K562 (cell line): ENCODE measurements around the gene HYAL3. TPM values are rescaled to one million over a fixed set of nuclear protein-coding genes. Genes with fewer than 3 reads are reported as not detected.

ENCODE experiments used
- ARHGAP35 ChIP-seq: fragments of 450-650 bp; IDR thresholded peaks from 2 replicates; pipeline ENCODE4 v1.6.1; 2018; ENCODE audit not compliant: partially characterized antibody
- ATF1 ChIP-seq, 2 experiments: fragments of 450-650 bp in 1 of 2; IDR thresholded peaks; 2 replicates each; pipeline ENCODE4 v1.6.1; 2016; ENCODE audit warnings: missing compliant biosample characterization in 1 of 2, missing genetic modification characterization in 1 of 2
- ATF7 ChIP-seq: fragments of 450-650 bp; IDR thresholded peaks from 2 replicates; pipeline ENCODE4 v1.7.1; 2014; ENCODE audit warnings: mild to moderate bottlenecking, moderate library complexity
- CBX5 ChIP-seq: IDR thresholded peaks from 2 replicates; pipeline ENCODE4 v1.6.1; 2014; ENCODE audit warnings: low read depth, borderline replicate concordance
- CREM ChIP-seq: IDR thresholded peaks from 2 replicates; pipeline ENCODE4 v1.6.1; 2014; ENCODE audit warnings: antibody characterized with exemption, low read depth
- ELK3 ChIP-seq: fragments of 450-650 bp; formaldehyde crosslinking; IDR thresholded peaks from 2 replicates; pipeline ENCODE4 v1.4.0; 2020; ENCODE audit warnings: mild to moderate bottlenecking
- HDAC2 ChIP-seq: fragments of 450-650 bp; IDR thresholded peaks from 2 replicates; pipeline ENCODE4 v1.6.1; 2016; ENCODE audit warnings: mild to moderate bottlenecking
- KDM2B ChIP-seq: fragments of 250-450 bp; sonication (Bioruptor Pico); IDR thresholded peaks from 2 replicates; pipeline ENCODE4 v1.8.0; 2021; ENCODE audit warnings: mild to moderate bottlenecking, moderate library complexity
- MNT ChIP-seq, 2 experiments: fragments of 450-650 bp; conservative IDR thresholded peaks; 2 replicates each; pipeline ENCODE4 v1.6.1; 2017; ENCODE audit warnings: mild to moderate bottlenecking in 2 of 2, moderate library complexity in 2 of 2
- NR2C2 ChIP-seq, 2 experiments: fragments of 200-800 bp in 1 of 2; sonication (Bioruptor generic) in 1 of 2; sonication (generic) in 1 of 2; formaldehyde crosslinking in 1 of 2; IDR thresholded peaks; 2 replicates each; pipeline versions ENCODE4 v1.6.1 to v1.8.0; 2016 to 2022; ENCODE audit warnings: mild to moderate bottlenecking in 1 of 2, missing compliant biosample characterization in 1 of 2, missing genetic modification characterization in 1 of 2, missing genetic modification reagents in 1 of 2
- POLR2B ChIP-seq: fragments of 450-650 bp; IDR thresholded peaks from 2 replicates; pipeline ENCODE4 v1.6.1; 2018; ENCODE audit warnings: low read depth; ENCODE audit not compliant: partially characterized antibody
- RBFOX2 ChIP-seq: fragments of 200-400 bp; formaldehyde crosslinking; IDR thresholded peaks from 2 replicates; pipeline ENCODE4 v1.6.1; 2017; ENCODE audit warnings: low read depth, mild to moderate bottlenecking, low read length, moderate library complexity
- SFPQ ChIP-seq: fragments of 200-400 bp; formaldehyde crosslinking; IDR thresholded peaks from 2 replicates; pipeline ENCODE4 v1.6.1; 2017; ENCODE audit warnings: mild to moderate bottlenecking, low read depth, low read length, moderate library complexity
- SMARCC2 ChIP-seq: fragments of 450-650 bp; IDR thresholded peaks from 2 replicates; pipeline ENCODE4 v1.6.1; 2017; ENCODE audit warnings: antibody characterized with exemption, moderate library complexity, mild to moderate bottlenecking, low read depth
- UBTF ChIP-seq, 2 experiments: IDR thresholded peaks; 2 replicates each; pipeline ENCODE4 v1.6.1; 2012; ENCODE audit warnings: improper control_type of control experiment in 2 of 2, low read depth in 2 of 2, low read length in 2 of 2, borderline replicate concordance in 1 of 2
- ZKSCAN8 ChIP-seq: fragments of 200-800 bp; sonication (Bioruptor generic); IDR thresholded peaks from 2 replicates; pipeline ENCODE4 v1.6.1; 2016; ENCODE audit warnings: missing genetic modification characterization, missing compliant biosample characterization
- ZNF124 ChIP-seq: sonication (generic); formaldehyde crosslinking; IDR thresholded peaks from 2 replicates; pipeline ENCODE4 v1.8.1; 2022; ENCODE audit warnings: missing genetic modification reagents
- ZNF395 ChIP-seq: fragments of 200-800 bp; sonication (Bioruptor generic); IDR thresholded peaks from 2 replicates; pipeline ENCODE4 v1.6.1; 2017; ENCODE audit warnings: missing genetic modification characterization, missing compliant biosample characterization
- ZNF583 ChIP-seq: fragments of 250-450 bp; sonication (Bioruptor Pico); IDR thresholded peaks from 2 replicates; pipeline ENCODE4 v1.4.0; 2020
- ZNF699 ChIP-seq: fragments of 250-450 bp; sonication (Bioruptor Pico); IDR thresholded peaks from 2 replicates; pipeline ENCODE4 v1.8.0; 2021; ENCODE audit warnings: mild to moderate bottlenecking, moderate library complexity; ENCODE audit not compliant: insufficient replicate concordance
- polyA plus RNA-seq, 8 experiments: library from polyadenylated mRNA; depleted of rRNA in 4 of 8; stranded (reverse) in 5 of 8; unstranded in 3 of 8; fragments of >200 nt; fragmentation: Nextera tagmentation in 2 of 8; fragmentation: Illumina TruSeq in 1 of 8; extraction: Ambion mirVana in 2 of 8; extraction: Trizol in 1 of 8; gene quantifications; 2 replicates each; pipeline versions ENCODE4 v1.2.1 to v1.2.3, GENCODE V29; 2011 to 2014; ENCODE audit warnings: inconsistent platforms in 1 of 8, missing spikeins in 1 of 8
- total RNA-seq, 7 experiments: library from RNA; depleted of rRNA in 6 of 7; stranded (reverse); fragments of >200 nt in 6 of 7; fragmentation: Illumina TruSeq in 2 of 7; extraction: Trizol in 2 of 7; gene quantifications; 2 replicates each; pipeline versions ENCODE4 v1.2.1 to v1.2.3, GENCODE V29; 2011 to 2021; ENCODE audit warnings: low replicate concordance in 1 of 7

Gene HYAL3
- total and polyA plus RNA-seq, 9 of the 15 experiments (the other 6 are each of a cell fraction or from before 2014, with no cell fraction given): 0.38 to 9.1 (median 6.8) TPM

GRCh38 chr3:50320853-50321335, 21.7 kb upstream of the HYAL3 start (continued):
- TF ChIP-seq NR2C2 (CRISPR knock-in tag; IDR thresholded peaks at IDR 0.05) (no peak), NR2C2 (tag; IDR thresholded peaks at IDR 0.05) (no peak), POLR2B (no peak), CBX5 (no peak), ZNF124 (CRISPR knock-in tag) (no peak), ZNF395 (no peak), ARHGAP35 (no peak), UBTF (IDR thresholded peaks at IDR 0.05; ENCODE audit: borderline replicate concordance in 1 of 2, low read depth in 2 of 2, low read length in 2 of 2) (peak in 1 of 2 experiments; percentile 66; a peak in 1 of 4 replicates), SFPQ (no peak), MNT (conservative IDR thresholded peaks at IDR 0.05) (peak; percentile 83 to 93), HDAC2 (0 out of 2 replicates have a peak, but pooled peaks have one; percentile 5), ELK3 (CRISPR knock-in tag) (no peak), SMARCC2 (no peak), CREM (no peak), ZKSCAN8 (no peak), ZNF699 (CRISPR knock-in tag) (no peak), ZNF583 (CRISPR knock-in tag) (no peak), ATF7 (no peak), RBFOX2 (0 out of 2 replicates have a peak, but pooled peaks have one; percentile 63), ATF1 (CRISPR knock-in tag; IDR thresholded peaks at IDR 0.05) (no peak), ATF1 (tag; IDR thresholded peaks at IDR 0.05) (peak; percentile 24; the same call in 1 of the 2 replicates), KDM2B (CRISPR knock-in tag) (no peak)
